GM19455 (cell line): ENCODE results near the gene PLCB1.
"Not testable (repeated sequence)": the region's sequence is repeated elsewhere in the genome, so short reads cannot be mapped to it uniquely, and the experiment has no call there.

Experiments used
- ATAC-seq: cut with Tn5 transposase; IDR thresholded peaks from one replicate; pipeline ENCODE4 v1.9.1; 2021; ENCODE audit not compliant: unreplicated experiment

Gene PLCB1

DNA sequence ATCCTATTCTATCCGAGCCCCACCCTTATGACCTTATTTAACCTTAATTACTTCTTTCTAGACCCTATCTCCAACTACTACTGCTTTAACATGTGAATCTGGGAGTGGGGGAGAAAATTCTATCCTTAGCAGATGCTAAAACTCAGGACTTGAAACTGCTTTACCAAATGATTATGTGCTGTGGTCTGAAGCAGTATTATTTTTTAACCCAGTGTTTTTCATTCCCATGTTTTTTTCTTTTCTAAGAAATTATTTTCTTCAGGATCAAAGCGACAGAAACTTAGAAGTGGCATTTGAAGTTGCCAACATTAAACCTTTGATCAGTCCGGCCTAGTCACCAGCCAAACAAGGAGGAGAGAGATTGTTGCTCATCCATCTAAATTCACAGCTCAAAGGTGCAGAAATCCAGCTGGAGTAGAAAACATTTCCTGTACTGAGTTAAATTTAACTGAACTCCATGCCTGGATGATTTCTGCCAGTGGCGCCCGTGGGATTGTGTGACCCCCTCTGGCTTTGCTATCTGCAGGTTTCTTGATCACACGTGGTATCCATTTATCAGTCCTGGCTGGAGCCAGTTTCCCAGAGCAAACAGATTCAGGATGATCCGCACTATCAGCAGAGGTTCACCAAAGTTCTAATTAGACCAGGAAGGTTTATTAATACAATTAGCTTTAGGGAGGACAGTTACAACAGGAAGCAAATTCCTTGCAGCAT, 300.5 kb downstream of the PLCB1 start:
- no peak for ATAC-seq

DNA sequence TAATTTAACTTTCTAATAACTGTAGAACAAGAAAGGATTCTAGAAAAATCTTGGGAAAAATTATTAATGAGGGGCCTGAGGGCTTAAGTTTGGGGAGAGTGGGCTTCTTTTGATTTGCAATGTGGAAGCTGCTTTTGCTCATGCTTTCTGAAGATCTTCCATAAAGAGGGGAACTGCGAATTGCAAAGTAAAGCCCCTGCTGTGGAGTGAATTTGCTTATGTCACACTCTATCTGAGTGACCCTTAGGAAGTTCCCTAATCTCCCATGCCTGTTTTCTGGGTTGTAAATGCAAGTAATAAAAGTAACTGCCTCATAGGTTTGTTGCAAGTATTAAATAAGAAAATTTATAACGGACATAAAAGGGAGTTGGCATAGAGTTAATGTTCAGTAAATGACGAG, 301.2 kb downstream of the PLCB1 start:
- no peak for ATAC-seq

DNA sequence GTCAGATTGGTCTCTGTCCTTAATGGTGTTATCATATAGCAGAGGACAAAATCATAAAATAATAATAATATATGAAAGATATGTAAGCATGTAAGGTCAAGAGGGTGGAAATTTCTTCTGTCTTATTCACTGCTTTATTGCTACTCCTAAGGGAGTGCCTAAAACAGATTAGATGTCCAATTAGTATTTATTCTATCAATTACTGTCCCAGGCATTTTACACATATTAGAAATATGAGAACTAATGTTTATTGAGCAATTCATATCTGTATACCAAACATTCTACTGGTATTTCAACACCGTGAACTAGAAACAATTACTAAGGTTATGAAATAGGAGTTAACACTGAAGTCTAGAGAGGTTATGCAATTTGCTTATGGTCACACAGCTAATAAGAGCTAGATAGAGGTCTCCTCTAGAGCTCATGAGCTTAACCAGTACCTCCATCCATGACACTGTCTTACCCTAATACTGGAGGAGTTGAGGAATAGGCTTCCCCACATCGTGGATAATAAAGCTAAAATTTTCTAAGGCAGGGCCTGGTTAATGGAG, 302.3 kb downstream of the PLCB1 start:
- ATAC-seq, result no peak

DNA sequence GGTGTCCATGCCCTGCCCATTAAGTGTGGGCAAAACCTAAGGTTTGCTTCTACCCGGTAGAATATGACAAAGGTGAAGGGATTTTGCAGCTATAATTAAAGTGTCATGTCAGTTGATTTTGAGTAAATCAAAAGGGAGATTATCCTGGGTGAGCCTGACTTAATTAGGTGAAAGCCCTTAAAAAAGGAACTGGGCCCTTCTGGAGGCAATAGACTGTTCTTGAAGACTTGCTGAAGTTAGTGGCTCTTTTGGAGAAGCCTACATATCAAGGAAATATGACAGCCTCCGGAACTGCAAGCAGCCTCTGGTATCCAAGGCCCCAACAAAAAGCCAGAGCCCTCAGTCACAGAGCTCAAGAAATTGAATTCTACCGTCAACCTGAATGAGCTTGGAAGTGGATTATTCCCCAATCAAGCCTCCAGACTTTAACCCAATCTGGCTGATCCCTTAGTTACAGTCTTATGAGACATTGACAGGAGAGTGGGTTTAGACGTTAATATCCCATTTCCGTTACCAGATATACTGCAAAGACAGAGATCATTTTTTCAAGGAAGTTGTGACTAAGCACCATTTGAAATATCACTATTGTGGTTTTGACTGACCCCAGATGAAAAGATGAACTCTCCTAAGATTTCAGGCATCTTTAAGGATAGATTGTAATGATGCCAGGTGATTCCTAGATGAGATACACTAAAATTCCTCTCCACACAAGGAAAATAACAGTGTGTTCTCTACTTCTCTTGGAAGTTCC, 303.4 kb downstream of the PLCB1 start:
- ATAC-seq, result no peak

DNA sequence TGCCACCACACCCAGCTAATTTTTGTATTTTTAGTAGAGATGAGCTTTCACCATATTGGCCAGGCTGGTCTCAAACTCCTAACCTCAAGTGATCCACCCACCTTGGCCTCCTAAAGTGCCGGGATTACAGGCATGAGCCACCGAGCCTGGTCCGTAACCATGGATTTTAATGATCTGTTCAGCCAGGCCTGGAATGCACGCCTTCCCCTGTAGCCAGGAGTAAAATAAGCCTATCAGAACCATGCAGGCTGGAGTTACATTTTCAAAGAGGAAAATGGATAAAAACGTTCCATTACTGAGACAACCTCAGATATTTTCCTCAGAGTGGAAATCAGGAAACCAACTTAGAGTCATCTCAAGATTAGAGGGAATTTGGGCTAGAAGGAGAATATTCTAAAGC, 304.9 kb downstream of the PLCB1 start:
- not testable (repeated sequence) for ATAC-seq

DNA sequence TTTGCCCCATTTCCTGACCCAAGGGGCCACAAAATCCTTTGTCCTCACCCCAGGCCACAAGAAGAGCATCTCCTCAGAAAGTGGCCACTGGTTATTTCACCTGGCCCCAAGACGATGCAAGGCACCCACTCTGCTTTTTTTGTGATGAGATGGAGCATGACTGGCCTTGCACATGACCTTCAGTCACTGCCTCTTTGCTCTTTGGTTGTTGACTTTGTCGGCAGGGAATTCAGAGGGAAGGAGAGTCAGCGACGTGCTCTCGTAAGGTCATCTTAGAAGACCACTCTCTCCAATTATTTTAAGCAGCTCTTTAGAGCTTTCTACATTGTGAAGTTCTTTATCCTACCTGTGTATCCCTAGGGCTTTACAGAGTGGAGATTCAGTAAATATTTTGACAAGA, 306.7 kb downstream of the PLCB1 start:
- no peak for ATAC-seq

DNA sequence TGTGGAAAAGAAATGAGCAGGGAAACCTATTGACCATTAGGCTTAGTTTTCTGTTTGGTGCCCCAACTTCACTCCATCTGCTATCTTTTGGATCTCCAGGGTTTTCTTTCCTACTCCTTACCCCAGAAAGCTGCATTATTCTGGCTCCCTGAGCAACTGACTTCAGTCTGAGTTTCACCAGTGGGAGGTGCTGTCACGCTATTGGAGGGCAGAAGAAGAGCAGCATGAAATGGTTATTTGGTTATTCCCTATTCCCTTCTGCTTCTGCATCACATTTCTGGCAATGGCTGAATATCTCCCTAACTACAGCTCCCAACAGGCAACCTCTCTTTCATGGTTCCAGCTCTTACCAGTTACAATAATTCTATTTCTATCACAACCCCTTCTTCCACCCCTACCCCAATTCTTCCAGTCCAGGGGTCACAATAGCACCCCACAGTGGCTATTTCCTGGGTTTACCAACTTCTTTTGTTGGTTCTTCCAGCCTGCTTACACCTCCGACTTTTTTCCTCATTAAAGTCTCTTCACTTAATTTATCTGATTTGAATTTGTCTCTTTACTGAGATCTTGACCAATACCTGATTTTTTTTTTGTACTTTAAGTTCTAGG, 311.5 kb downstream of the PLCB1 start:
- no peak for ATAC-seq

DNA sequence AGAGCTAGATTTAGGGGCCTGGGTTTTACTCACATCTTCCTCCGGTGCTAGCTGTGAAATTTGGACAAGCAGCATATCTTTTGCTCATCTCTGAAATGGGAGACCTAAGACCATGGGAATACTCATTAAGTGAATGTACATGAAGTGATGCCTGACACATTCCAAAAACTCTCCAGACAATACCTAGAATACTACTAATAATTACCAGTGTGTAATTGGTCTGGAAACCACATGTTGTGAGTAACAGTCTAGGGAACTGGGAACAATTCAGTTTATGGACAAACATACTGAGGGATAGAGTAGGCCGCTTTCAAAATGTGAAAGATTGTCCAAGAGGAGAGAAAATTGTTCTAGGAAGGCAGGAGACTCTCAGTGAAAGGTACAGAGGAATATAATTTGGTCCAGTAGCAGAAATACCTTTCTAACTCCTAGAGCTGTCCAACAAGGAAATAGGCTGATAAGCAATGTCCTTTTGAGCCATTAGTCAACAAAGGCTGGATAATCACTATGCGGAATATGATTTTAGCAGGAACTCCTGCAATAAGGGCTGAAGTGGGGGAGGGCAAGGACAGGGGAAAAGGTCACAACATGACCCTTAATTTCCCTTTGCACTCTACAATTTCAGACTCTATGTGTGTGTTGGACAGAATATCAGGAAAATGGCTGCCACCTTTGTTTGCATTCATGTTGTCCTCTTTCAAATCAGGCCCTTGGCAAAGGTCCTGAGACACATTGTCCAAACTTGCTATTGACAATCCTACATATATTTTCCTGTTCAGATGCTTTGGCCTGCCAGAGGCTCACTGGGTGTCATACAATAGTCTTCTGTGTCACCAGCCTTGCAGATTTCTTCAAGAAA, 315.4 kb downstream of the PLCB1 start:
- ATAC-seq, result no peak

DNA sequence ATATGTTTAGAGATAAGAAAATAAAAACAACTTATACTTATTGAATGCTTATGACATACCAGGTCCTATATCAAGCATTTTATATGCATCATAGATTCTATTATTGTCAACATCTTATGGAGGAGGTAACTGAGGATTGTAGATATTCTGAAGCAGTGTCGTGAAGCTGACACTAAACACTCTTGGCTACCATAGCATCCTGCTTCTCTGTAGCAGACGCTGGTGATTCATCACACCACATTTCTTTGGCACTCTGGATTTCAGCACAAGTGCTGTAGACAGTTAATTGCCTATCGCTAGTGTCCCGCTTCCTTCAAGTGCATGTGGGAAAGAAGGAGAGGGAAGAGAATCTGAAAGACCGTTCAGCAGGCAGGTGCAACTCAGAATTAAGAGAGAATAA, 317.1 kb downstream of the PLCB1 start:
- no peak for ATAC-seq

DNA sequence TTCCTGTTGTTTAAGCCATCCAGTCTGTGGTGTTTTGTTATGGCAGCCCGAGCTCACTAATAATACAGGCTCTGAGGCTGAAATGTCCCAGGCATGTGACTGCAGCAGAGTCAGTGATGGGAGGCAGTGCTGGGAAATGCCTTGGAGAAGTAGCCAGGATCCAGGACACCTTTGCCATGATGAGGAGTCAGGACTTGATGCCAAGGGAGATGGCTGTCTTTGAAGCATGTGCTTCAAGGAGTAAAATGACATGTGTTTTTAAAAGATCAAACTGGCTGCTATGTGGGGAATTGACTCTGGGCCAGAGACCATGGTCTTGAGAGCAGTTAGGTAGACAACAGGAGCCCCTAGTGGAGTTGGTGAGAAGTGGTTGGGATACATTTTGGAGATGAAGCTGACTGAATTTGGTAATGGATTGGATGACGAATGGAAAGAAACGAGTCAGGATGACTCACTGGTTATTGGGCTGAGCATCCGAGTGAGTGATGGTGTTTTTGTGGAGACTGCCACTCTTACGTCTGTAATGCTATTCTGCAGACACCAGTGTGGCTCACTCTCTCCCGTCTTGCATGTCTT, 322.2 kb downstream of the PLCB1 start:
- no peak for ATAC-seq

DNA sequence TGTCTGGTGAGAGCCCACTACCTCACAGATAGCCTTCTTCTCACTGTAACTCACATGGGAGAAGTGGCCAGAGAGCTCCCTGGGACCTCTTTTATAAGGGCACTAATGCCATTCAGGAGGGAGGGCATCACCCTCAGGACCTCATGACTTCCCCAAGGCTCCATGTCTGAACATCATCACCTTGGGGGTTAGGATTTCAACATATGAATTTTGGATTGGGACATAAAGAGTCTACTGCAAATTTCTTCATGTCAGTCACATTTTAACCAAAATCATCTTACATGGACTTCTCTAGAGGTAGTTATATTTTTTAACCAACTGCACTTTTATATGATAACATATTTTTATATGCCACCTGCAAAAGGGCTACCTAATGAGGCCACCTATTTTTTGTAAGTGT, 324.7 kb downstream of the PLCB1 start:
- no peak for ATAC-seq

DNA sequence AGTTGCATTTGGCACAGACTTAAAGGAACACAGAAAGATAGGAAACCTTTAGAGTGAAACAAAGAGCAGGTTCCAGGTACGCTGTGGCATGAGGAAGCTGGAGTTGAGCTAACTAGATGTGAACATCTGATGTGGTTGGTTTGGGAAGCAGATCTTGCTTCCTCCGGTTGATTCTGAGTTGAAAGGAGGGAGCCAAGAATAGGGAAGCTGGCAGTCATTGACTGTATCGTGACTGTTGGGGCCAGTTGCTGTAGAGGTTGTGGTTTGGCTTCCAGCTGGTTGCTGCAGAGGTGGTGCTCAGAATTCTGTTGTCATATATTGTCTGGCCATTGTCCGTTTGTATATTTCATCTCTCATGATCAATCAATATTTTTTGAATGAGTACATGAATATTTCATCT, 325.9 kb downstream of the PLCB1 start:
- no peak for ATAC-seq

DNA sequence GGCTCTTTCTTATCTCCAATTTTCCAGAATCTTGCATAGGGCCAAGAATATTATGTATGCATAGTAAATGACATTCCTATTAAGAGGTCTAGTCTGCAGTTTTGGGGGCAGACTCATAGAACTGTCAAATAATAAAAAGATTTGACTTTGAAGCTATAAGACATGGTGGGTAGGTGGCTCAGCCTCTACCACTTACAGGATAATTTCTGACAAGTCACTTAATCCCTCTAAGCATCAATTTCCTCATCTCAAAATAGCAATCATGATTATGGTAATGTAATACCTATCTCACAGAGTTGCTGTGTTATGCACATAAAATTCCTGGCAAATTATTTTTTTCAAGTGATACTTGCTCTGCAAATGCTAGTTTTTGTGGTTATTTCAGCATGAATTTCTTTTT, 329.1 kb downstream of the PLCB1 start:
- ATAC-seq, result no peak

DNA sequence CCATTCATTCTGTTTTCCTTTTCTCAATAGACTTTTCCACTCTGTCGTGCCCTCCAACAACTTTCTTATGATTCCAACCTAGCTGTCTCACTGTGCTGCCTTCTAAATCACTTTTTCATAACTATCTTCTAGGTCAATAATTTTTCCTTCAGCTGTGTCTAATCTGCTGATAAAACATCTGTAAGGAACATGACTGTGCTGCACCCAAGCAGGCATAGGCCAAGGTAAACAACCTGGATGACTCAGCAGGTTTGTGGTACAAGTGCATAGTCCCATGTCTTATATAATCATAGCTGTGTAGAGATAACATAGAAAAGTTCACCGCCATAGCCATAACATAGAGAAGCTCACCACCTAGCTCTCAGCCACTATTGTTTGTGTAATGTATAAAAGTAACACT, 332.3 kb downstream of the PLCB1 start:
- no peak for ATAC-seq

DNA sequence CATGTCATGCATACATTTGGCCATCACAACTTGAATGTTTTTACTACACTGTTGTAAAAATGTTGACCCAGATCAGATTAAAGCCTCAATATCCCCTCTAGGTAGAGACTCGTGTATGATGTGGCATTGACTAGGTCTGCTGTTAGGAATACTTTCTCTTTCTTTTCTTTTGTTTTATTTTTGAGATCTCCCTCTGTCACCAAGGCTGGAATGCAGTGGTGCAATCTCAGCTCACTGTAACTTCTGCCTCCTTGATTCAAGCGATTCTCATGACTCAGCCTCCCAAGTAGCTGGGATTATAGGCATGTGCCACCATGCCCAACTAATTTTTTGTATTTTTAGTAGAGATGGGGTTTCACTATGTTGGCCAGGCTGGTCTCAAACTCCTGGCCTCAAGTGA, 334.7 kb downstream of the PLCB1 start:
- not testable (repeated sequence) for ATAC-seq

DNA sequence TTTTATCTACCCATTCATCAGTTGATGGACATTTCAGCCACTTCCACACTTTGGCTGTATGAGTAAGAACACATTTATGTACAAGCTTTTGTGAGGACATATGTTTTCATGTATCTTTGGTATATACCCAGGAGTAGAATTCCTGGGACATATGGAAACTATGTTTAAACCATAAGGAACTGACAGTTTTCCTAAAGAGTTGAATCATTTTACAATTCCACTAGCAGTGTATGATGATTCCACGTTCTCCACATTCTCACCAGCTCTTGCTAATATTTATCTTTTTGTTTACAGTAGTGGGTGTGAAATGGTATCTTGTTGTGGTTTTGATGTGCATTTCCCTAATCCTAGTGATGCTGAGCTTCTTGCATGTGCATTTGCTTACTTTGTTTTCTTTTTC, 338.1 kb downstream of the PLCB1 start:
- ATAC-seq, result no peak

DNA sequence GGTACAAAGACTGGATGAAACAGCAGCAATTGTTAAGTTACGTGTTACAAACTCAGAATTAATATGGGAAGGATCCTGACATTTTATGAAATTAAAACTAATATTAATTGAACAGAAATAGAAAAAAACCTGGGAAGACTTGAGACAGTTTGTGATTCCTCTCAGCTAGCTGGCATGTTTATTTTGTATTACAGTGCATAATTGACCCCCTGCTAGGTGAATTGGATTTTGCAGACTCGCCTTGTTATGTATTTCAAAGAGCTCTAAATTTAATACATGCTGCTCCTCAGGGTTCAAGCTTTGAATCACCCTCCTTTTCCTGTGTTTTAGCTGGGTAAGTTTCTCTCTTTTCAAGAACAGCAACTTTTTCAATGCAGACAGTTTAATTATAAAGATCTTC, 339.4 kb downstream of the PLCB1 start:
- no peak for ATAC-seq

DNA sequence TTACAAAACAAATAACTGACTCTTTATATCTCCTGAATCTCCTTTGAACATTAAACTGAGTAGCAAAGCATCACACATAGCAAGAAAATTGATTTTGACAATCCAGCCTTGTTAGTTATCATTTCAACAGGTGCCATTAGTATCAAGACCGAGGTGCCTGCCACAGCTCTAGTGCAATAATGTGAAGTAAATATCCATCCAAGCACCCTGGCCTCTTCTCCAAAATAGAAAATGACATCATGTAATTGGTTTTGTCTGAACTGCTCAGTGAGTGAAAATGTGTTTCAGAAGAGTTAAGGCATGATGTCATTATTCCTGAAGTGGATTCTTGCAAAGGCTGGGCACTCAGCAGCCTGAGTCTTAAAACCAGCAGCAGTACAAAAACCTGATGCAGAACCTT, 341.4 kb downstream of the PLCB1 start:
- ATAC-seq, result no peak

DNA sequence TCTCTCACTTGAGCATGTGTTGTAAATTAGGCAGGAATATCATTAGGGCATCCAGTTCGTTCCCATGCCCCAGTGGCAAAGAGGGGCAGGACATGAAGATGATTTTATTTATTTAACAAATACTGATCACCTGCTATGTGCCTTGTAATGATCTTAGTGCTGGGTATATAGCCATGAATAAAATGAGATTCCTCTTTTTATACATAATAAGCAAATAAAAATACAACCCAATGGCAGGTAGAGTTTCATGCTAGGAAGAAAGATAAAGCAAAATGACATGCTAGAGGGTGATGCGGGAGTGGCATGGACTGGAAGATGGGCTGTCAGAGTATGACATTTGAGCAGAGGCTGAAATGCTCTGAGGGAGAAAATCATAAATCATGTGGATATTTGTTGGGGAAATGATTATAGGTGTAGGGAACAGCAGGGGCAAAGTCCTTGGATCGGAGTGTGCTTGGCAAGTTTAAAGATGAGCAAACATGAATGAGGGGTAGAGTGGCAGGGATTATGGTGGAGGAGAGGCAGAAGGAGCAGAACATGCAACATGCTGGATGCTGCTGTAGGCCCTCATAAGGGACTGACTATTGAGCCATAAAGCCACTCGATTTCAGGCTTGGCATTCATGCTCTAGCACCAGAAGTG, 342.1 kb downstream of the PLCB1 start:
- ATAC-seq, result no peak

DNA sequence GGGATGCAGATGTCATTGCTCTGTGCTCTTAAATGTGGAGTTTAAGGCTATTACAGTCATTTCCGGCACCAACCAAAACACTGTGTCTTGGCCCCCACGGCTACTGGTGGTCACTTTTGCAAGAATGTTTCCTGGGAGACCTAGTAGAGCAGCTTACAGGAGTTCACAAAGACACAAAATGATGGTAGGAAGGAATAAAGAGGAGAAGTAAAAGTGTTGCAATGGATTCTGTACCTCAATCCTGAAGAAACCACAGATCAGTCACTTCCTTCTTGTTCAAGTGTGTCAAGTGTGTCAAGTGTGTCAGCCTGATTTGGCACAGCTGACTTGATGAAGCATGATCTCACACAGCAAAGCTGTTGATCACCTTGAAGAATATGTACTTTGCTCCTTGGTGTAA, 344.0 kb downstream of the PLCB1 start:
- no peak for ATAC-seq
